NOMO-1 treated with DMSO at 0.1 percent for 48 hours (cell line): ENCODE data around the gene HSD3B7.
"Not testable (repeated sequence)": the region's sequence is repeated elsewhere in the genome, so short reads cannot be mapped to it uniquely, and the experiment has no call there.

Source experiments
- DNase-seq: peaks from one replicate; lab custom pipeline; 2025; ENCODE audit not compliant: unreplicated experiment; lab: John Stamatoyannopoulos, UW

The HSD3B7 gene

GRCh38 chr16:30984669-30985400 lies at the start of gene HSD3B7:
Gene HSD3B7, plus strand, starts transcription at chr16:30985207. Its CDS starts 452 bp downstream, at chr16:30985659.
- DNase-seq = peak; percentile 70

GRCh38 chr16:30937692-30938091 lies 47.3 kb upstream of the HSD3B7 start:
- DNase-seq = no peak

GRCh38 chr16:30939571-30939970 lies 45.4 kb upstream of the HSD3B7 start:
- DNase-seq = not testable (repeated sequence)

- peak; percentile 65 for DNase-seq
Measured at GRCh38 chr16:30941600-30942425, 43.2 kb upstream of the HSD3B7 start.

- DNase-seq = no peak
Measured at GRCh38 chr16:30942426-30942806, 42.6 kb upstream of the HSD3B7 start.

- no peak for DNase-seq
Measured at GRCh38 chr16:30944352-30944751, 40.7 kb upstream of the HSD3B7 start.

- DNase-seq = no peak
Measured at GRCh38 chr16:30946671-30947540, 38.1 kb upstream of the HSD3B7 start.

GRCh38 chr16:30947541-30947858 lies 37.5 kb upstream of the HSD3B7 start:
- DNase-seq = no peak

- no peak for DNase-seq
Measured at GRCh38 chr16:30947859-30948666, 36.9 kb upstream of the HSD3B7 start.

- DNase-seq = peak; percentile 74
Measured at GRCh38 chr16:30948667-30949649, 36.0 kb upstream of the HSD3B7 start, which contains the start of gene ORAI3. Gene ORAI3, plus strand, starts transcription at chr16:30949068. Its CDS starts 222 bp downstream, at chr16:30949290.

- peak; percentile 35 for DNase-seq
Measured at GRCh38 chr16:30949650-30950515, 35.1 kb upstream of the HSD3B7 start.

GRCh38 chr16:30950516-30951065 lies 34.4 kb upstream of the HSD3B7 start:
- DNase-seq = no peak

- no peak for DNase-seq
Measured at GRCh38 chr16:30951193-30951592, 33.8 kb upstream of the HSD3B7 start.

- DNase-seq = no peak
Measured at GRCh38 chr16:30951750-30952149, 33.3 kb upstream of the HSD3B7 start.

- no peak for DNase-seq
Measured at GRCh38 chr16:30953111-30953510, 31.9 kb upstream of the HSD3B7 start.

- peak; percentile 75 for DNase-seq
Measured at GRCh38 chr16:30953511-30954124, 31.4 kb upstream of the HSD3B7 start.

- no peak for DNase-seq
Measured at GRCh38 chr16:30954993-30955392, 30.0 kb upstream of the HSD3B7 start.
